ENCODE results near the gene GRID1.

The GRID1 gene

GRCh38 chr10:86291616-86292340 is 74.8 kb downstream of the GRID1 start:
- TF ChIP-seq, protein P1, sequence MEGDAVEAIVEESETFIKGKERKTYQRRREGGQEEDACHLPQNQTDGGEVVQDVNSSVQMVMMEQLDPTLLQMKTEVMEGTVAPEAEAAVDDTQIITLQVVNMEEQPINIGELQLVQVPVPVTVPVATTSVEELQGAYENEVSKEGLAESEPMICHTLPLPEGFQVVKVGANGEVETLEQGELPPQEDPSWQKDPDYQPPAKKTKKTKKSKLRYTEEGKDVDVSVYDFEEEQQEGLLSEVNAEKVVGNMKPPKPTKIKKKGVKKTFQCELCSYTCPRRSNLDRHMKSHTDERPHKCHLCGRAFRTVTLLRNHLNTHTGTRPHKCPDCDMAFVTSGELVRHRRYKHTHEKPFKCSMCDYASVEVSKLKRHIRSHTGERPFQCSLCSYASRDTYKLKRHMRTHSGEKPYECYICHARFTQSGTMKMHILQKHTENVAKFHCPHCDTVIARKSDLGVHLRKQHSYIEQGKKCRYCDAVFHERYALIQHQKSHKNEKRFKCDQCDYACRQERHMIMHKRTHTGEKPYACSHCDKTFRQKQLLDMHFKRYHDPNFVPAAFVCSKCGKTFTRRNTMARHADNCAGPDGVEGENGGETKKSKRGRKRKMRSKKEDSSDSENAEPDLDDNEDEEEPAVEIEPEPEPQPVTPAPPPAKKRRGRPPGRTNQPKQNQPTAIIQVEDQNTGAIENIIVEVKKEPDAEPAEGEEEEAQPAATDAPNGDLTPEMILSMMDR (conservative IDR thresholded peaks at IDR 0.05; ENCODE audit: control insufficient read depth, insufficient read depth, low read depth, low read length), result no peak
- DNase-seq (ENCODE audit: low read depth), result no peak
- H3K4me3 ChIP-seq (ENCODE audit: control insufficient read depth, low read depth, low read length), result no peak overlapping the region

DNA sequence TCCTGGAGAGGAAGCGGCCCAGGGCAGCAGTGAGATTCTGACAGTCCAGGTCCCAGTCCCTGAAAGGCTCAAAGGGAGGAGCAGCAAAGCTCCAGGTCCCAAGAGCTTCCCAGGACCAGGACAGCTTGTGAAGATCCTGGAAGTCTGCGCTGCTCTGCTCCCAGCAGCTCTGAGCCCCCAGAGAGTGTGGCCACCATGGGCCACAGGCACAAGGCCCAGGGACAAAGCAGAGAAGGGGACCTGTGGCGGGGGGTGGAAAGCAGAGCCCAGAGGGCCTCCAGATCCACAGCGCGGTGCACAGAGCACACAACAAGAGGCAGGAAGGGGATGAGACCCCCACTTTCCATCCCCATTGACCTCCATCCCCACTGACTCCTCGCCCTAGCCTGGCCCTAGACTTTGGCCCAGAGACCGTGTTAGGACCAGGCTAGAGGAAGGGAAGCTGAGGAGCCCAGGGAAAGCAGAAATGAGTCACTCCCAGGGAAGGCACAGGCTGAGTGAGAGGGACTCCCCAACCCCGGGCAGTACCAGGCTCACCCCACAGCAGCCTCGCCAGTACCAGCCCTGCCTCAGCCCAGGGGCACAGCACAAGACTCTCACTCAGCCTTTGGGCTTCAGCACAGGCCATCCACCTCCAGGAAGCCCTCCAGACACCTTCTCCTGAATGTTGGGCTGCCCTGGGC is 75.5 kb downstream of the GRID1 start:
- TF ChIP-seq, protein P1 (conservative IDR thresholded peaks at IDR 0.05; ENCODE audit: control insufficient read depth, insufficient read depth, low read depth, low read length), result no peak
- no peak for DNase-seq (ENCODE audit: low read depth)
- no peak overlapping the region for H3K4me3 ChIP-seq (ENCODE audit: control insufficient read depth, low read depth, low read length)

DNA sequence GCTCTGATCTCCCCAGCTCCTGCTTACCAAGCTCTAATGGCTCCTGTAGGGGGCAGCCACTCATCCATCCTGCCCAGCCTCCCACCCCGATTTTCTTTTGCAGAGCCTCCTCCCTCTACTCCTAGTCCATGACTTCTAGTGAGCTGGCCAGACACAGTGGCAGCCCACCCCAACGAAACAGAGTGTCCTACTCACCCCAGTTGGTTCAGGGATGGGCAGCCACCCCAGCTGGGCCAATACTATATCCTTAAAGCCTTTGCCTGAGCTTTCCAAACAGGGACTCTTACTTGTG is 77.1 kb downstream of the GRID1 start:
- DNase-seq (ENCODE audit: low read depth), result no peak
- H3K4me3 ChIP-seq (ENCODE audit: control insufficient read depth, low read depth, low read length), result no peak overlapping the region

GRCh38 chr10:86288695-86289576 is 77.7 kb downstream of the GRID1 start:
- TF ChIP-seq, protein P1 (conservative IDR thresholded peaks at IDR 0.05; ENCODE audit: control insufficient read depth, insufficient read depth, low read depth, low read length), result no peak
- H3K4me3 ChIP-seq (ENCODE audit: control insufficient read depth, low read depth, low read length), result no peak overlapping the region
- DNase-seq (ENCODE audit: low read depth), result no peak

More for the DNA sequence above, 77.1 kb downstream of the GRID1 start:
- TF ChIP-seq, protein P1 (conservative IDR thresholded peaks at IDR 0.05; ENCODE audit: control insufficient read depth, insufficient read depth, low read depth, low read length), result no peak

DNA sequence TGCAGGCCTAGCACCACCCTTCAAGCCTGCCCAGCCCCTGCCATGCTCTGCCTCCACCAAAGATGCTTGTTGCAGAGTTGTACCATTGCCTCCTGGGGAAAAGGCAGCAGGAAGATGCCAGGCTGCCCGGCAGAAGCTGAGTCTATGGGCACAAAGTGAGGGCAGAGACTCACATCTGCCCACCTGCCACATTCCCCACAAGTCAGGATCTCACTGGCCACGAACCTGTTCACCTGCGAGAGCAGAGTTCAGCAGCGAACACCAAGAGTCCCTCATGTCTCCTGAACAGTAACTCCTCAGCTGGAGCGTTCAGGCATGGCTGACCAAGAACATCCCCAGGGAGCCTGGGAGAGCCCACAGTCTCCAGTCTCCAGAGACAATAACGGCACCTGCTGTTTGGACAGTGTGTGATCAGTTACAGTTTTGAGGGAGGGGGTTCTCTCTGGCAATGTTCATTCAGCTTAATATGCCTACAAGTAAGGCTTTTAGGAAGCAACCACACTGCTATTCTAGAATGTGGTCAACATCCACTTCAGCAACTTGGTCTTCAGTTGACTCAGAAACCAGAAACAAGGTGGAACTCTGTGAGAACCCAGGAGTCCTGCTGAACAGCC is 78.5 kb downstream of the GRID1 start:
- DNase-seq (ENCODE audit: low read depth), result no peak
- TF ChIP-seq, protein P1 (conservative IDR thresholded peaks at IDR 0.05; ENCODE audit: control insufficient read depth, insufficient read depth, low read depth, low read length), result no peak
- no peak overlapping the region for H3K4me3 ChIP-seq (ENCODE audit: control insufficient read depth, low read depth, low read length)

DNA sequence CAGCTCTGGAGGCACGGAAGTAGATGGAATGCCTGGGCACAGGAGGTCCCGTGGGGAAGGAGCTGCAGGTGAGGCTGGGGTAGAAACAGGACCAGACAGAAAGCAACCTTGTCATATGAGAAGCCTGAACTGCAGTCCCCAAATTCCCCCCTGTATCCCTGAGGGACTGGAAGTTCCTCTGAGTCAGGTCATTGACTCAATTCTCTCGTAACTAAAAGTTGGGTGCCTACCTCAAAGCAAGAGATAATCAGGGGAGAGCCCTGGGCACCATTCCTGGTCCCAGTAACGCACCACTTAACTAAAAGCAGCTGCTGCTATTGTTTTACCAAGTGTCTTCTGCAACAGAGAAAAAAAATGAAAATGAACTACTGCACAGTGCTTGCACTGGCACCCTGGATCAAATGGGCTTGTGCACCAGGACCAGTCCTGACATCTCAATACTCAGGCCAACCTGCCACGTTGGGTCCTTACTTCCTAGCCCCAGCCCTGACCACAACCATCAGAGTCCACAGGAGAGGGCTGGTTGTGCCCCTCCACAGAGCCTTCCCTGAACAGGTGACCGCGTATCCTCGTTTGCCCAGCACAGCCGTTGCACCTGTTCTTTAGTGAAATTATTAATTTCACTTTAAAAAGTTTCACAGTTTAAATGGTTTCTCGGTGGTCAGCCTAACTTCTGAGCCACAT is 79.3 kb downstream of the GRID1 start:
- H3K4me3 ChIP-seq (ENCODE audit: control insufficient read depth, low read depth, low read length), result no peak overlapping the region
- no peak for DNase-seq (ENCODE audit: low read depth)
- TF ChIP-seq, protein P1 (conservative IDR thresholded peaks at IDR 0.05; ENCODE audit: control insufficient read depth, insufficient read depth, low read depth, low read length), result no peak

All from fibroblast of mammary gland (primary cell).